Chondrocyte (in vitro differentiated cells): Measurements from ENCODE around the gene CXCR5. TPM values are rescaled to one million over a fixed set of nuclear protein-coding genes. Genes with fewer than 3 reads are reported as not detected.

ENCODE experiments used
- DNase-seq: peaks from one replicate; pipeline ENCODE4 v3.0.0; 2021; ENCODE audit warnings: mixed read lengths, low spot score
- H3K27ac Mint-ChIP-seq: one replicate; pipeline ENCODE4 v1.8.0; 2021; ENCODE audit warnings: mild to moderate bottlenecking, moderate library complexity, mixed read lengths; ENCODE audit not compliant: unreplicated experiment
- H3K27me3 Mint-ChIP-seq: 2 replicates; pipeline ENCODE4 v1.8.0; 2021; ENCODE audit warnings: low read depth, mixed read lengths
- H3K36me3 Mint-ChIP-seq: 2 replicates; pipeline ENCODE4 v1.8.0; 2021; ENCODE audit warnings: low read depth, mixed read lengths
- H3K4me1 Mint-ChIP-seq: 2 replicates; pipeline ENCODE4 v1.8.0; 2021; ENCODE audit warnings: low read depth, mild to moderate bottlenecking, mixed read lengths
- H3K4me3 Mint-ChIP-seq: one replicate; pipeline ENCODE4 v1.8.0; 2021; ENCODE audit warnings: mild to moderate bottlenecking, moderate library complexity, mixed read lengths; ENCODE audit not compliant: unreplicated experiment
- H3K9me3 Mint-ChIP-seq: 2 replicates; pipeline ENCODE4 v1.8.0; 2021; ENCODE audit warnings: low read depth, mixed read lengths
- total RNA-seq: library from RNA; stranded (reverse); gene quantifications from 3 replicates; pipeline ENCODE4 v1.2.1, GENCODE V29; 2021
- TF ChIP-seq, protein P1 (sequence below): fragments of 200-600 bp; sonication (generic); IDR thresholded peaks from 2 replicates; pipeline ENCODE4 v1.5.0; 2021; ENCODE audit warnings: antibody characterized with exemption, mild to moderate bottlenecking, moderate library complexity

Gene CXCR5
- total RNA-seq, 1 donor from 2014 or later = 0.07 TPM

DNA sequence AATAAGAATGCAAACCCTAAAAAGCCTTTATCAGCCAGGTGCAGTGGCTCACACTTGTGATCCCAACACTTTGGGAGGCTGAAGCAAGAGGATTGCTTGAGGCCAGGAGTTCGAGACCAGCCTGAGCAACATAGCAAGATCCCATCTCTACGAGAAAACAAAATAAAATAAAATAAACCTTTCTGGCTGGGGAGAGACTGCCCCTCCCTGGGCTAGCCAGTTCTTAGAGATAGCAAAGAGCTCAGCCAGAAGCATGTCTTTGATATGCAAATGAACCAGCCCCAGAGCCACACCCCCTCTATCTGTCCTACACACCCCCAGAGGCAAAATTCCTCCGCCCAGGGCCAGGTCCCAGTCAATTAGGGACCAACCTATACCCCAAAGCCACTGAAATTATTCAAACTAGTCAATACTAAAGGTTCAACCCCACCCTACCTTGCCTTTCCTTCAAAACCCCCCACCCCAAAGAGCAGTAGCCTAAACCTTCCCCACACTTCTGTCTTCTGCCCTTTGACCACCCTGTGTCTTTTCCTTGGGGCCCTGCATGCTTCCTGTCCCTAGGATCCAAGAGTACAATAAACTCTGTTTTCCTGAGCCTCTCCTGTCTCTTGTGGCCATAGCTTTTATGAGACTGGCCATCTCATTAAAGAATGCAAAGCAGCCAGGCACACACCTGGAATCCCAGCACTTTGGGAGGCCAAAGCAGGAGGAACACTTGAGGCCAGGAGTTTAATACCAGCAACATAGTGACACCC, 37.3 kb upstream of the CXCR5 start:
- TF ChIP-seq, protein P1, sequence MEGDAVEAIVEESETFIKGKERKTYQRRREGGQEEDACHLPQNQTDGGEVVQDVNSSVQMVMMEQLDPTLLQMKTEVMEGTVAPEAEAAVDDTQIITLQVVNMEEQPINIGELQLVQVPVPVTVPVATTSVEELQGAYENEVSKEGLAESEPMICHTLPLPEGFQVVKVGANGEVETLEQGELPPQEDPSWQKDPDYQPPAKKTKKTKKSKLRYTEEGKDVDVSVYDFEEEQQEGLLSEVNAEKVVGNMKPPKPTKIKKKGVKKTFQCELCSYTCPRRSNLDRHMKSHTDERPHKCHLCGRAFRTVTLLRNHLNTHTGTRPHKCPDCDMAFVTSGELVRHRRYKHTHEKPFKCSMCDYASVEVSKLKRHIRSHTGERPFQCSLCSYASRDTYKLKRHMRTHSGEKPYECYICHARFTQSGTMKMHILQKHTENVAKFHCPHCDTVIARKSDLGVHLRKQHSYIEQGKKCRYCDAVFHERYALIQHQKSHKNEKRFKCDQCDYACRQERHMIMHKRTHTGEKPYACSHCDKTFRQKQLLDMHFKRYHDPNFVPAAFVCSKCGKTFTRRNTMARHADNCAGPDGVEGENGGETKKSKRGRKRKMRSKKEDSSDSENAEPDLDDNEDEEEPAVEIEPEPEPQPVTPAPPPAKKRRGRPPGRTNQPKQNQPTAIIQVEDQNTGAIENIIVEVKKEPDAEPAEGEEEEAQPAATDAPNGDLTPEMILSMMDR = no peak
- H3K9me3 Mint-ChIP-seq = no peaks in the 10 kb centered on the region
- H3K4me3 Mint-ChIP-seq = no peak overlapping the region
- peaks cover 20% of the 10 kb centered on the region for H3K4me1 Mint-ChIP-seq
- DNase-seq = no peak
- no peak overlapping the region for H3K27ac Mint-ChIP-seq
- no peaks in the 10 kb centered on the region for H3K36me3 Mint-ChIP-seq
- no peaks in the 10 kb centered on the region for H3K27me3 Mint-ChIP-seq

DNA sequence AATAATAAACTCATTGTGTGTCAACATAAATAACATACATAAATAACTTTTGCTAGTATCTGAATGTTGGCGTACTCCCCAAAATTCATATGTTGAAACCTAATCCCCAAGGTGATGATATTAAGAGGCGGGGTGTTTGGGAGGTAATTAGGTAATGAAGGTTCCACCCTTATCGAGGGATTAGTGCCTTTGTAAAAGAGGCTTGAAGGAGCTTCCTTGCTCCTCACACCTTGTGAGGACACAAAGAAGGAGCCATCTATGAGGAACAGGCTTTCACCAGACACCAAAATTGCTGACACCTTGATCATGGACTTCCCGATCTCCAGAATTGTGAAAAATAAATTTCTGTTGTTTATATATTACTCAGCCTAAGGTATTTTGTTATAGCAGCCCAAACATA, 33.9 kb upstream of the CXCR5 start:
- Mint-ChIP-seq H3K4me3 (no peak overlapping the region), H3K36me3 (no peaks in the 10 kb centered on the region), H3K4me1 (peaks cover 9% of the 10 kb centered on the region), H3K27me3 (no peaks in the 10 kb centered on the region), H3K9me3 (no peaks in the 10 kb centered on the region), H3K27ac (no peak overlapping the region)
- TF ChIP-seq, protein P1 = no peak
- DNase-seq = no peak

DNA sequence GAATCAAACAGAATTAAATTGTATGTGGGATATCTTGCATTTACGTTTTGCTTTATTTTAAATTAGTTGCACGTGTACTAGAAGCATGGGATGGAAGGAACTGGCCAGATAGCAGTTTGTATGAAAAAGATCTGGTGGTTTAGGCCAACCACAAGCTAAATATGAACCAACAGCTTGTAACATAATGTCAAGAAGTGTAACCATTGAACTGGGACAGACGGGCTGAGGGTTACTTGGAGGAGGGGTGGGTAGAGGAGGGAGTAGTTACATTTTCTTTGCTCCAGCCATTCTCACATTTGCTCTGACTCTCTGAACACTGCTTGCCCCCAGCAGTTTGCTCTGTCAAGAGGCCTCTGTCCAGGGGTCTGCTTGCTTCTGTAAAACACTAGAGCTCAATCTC, 31.7 kb upstream of the CXCR5 start:
- no peak overlapping the region for H3K4me3 Mint-ChIP-seq
- H3K27me3 Mint-ChIP-seq = no peaks in the 10 kb centered on the region
- no peaks in the 10 kb centered on the region for H3K4me1 Mint-ChIP-seq
- TF ChIP-seq, protein P1 = no peak
- no peaks in the 10 kb centered on the region for H3K36me3 Mint-ChIP-seq
- H3K9me3 Mint-ChIP-seq = no peaks in the 10 kb centered on the region
- no peak for DNase-seq
- H3K27ac Mint-ChIP-seq = no peak overlapping the region

DNA sequence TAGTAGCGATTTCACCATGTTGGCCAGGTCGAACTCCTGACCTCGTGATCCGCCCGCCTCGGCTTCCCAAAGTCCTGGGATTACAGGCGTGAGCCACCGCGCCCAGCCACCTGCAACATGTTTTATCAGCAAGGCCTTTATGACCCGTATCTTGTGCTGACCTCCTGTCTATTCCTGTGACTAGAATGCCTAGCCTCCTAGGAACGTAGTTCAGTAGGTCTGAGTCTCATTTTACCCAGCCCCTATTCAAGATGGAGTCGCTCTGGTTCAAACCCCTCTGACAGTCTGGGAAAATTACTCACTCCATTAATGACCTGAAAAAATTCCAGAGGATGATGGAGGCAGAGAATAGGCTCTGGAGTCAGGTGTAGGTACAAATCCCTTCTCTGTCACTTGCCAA, 30.0 kb upstream of the CXCR5 start:
- Mint-ChIP-seq H3K27me3 (no peaks in the 10 kb centered on the region), H3K4me1 (no peaks in the 10 kb centered on the region), H3K9me3 (no peaks in the 10 kb centered on the region), H3K4me3 (no peak overlapping the region), H3K36me3 (no peaks in the 10 kb centered on the region), H3K27ac (no peak overlapping the region)
- DNase-seq = no peak
- TF ChIP-seq, protein P1 = no peak

DNA sequence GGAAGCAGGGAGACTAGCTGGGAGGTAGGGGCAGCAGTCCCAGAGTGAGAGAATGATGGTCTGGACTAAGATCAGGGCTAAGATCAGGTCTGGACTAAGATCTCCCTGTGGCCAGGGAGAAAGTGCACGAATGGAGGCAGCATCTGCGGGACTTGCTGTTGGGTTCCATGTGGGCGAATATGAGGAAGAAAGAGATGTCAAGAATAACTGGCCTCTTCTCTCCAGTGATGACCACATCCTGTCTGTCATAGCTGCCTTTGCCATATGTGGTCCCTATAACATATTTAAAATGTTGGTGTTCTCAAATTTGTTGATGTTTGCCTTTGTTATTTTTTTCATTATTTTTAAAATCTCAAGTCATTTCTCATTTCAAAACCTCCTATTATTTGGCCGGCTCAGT, 27.4 kb upstream of the CXCR5 start:
- TF ChIP-seq, protein P1 = no peak
- H3K36me3 Mint-ChIP-seq = no peaks in the 10 kb centered on the region
- DNase-seq = no peak
- no peak overlapping the region for H3K4me3 Mint-ChIP-seq
- H3K9me3 Mint-ChIP-seq = no peaks in the 10 kb centered on the region
- no peaks in the 10 kb centered on the region for H3K4me1 Mint-ChIP-seq
- no peaks in the 10 kb centered on the region for H3K27me3 Mint-ChIP-seq
- no peak overlapping the region for H3K27ac Mint-ChIP-seq
